Stomach smooth muscle (tissue), 2 donors: ENCODE measurements around the gene AP3B1.
"Not testable (repeated sequence)": the region's sequence is repeated elsewhere in the genome, so short reads cannot be mapped to it uniquely, and the experiment has no call there.

Experiments used
- H3K27ac ChIP-seq: one replicate; pipeline ENCODE4 v1.7.0; 2013; ENCODE audit warnings: mild to moderate bottlenecking, low read length, inconsistent platforms
- H3K27me3 ChIP-seq, 2 donors: one replicate each; pipeline ENCODE4 v1.7.0; 2013; ENCODE audit warnings: low read length in 2 of 2; ENCODE audit not compliant: insufficient read depth in 2 of 2, control insufficient read depth in 1 of 2
- H3K36me3 ChIP-seq, 2 donors: one replicate each; pipeline ENCODE4 v1.7.0; 2013; ENCODE audit warnings: low read length in 2 of 2; ENCODE audit not compliant: control insufficient read depth in 2 of 2, insufficient read depth in 2 of 2
- H3K4me1 ChIP-seq: one replicate; pipeline ENCODE4 v1.7.0; 2013; ENCODE audit warnings: low read length; ENCODE audit not compliant: control insufficient read depth, insufficient read depth
- H3K4me3 ChIP-seq, 2 donors: one replicate each; pipeline ENCODE4 v1.7.0; 2013; ENCODE audit warnings: low read length in 2 of 2
- H3K9ac ChIP-seq, 2 donors: one replicate each; pipeline ENCODE4 v1.7.0; 2013; ENCODE audit warnings: low read length in 2 of 2, mild to moderate bottlenecking in 1 of 2
- H3K9me3 ChIP-seq, 2 donors: one replicate each; pipeline ENCODE4 v1.7.0; 2013; ENCODE audit warnings: low read length in 2 of 2; ENCODE audit not compliant: control insufficient read depth in 2 of 2
- donor health status: healthy.
- donor health status: Pancreatic carcinoma.

AP3B1 gene

GRCh38 chr5:78070691-78071090, 223.8 kb downstream of the AP3B1 start:
- H3K27me3 ChIP-seq, H3K27ac ChIP-seq, H3K4me1 ChIP-seq, H3K4me3 ChIP-seq, H3K36me3 ChIP-seq, H3K9ac ChIP-seq, H3K9me3 ChIP-seq: not testable (repeated sequence)

GRCh38 chr5:78067581-78067980, 226.9 kb downstream of the AP3B1 start:
- H3K27me3 ChIP-seq, H3K4me3 ChIP-seq, H3K4me1 ChIP-seq, H3K9me3 ChIP-seq, H3K36me3 ChIP-seq, H3K27ac ChIP-seq, H3K9ac ChIP-seq: not testable (repeated sequence)

- not testable (repeated sequence) for H3K4me3 ChIP-seq, H3K4me1 ChIP-seq, H3K27ac ChIP-seq, H3K36me3 ChIP-seq, H3K9me3 ChIP-seq, H3K9ac ChIP-seq, H3K27me3 ChIP-seq
These were observed 227.8 kb downstream of the AP3B1 start for GRCh38 chr5:78066722-78067121.

- Histone ChIP-seq H3K4me3 (no peak overlapping the region), H3K36me3 (no peaks in the 10 kb centered on the region), H3K27ac (no peak overlapping the region), H3K9me3 (peaks cover 0 to 3% of the 10 kb centered on the region in 2 donors), H3K9ac (no peak overlapping the region), H3K4me1 (no peaks in the 10 kb centered on the region), H3K27me3 (no peaks in the 10 kb centered on the region)
These were observed 228.8 kb downstream of the AP3B1 start for GRCh38 chr5:78065663-78066062.

- H3K9ac ChIP-seq: no peak overlapping the region
- H3K4me3 ChIP-seq: no peak overlapping the region
These were observed 229.5 kb downstream of the AP3B1 start for GRCh38 chr5:78064941-78065472.

GRCh38 chr5:78063495-78063894, 231.0 kb downstream of the AP3B1 start:
- Histone ChIP-seq H3K36me3 (no peaks in the 10 kb centered on the region), H3K27ac (no peak overlapping the region), H3K4me1 (no peaks in the 10 kb centered on the region), H3K4me3 (no peak overlapping the region), H3K27me3 (no peaks in the 10 kb centered on the region), H3K9me3 (peaks cover 0 to 3% of the 10 kb centered on the region in 2 donors), H3K9ac (no peak overlapping the region)

More at GRCh38 chr5:78064941-78065472, 229.5 kb downstream of the AP3B1 start:
- no peaks in the 10 kb centered on the region for H3K36me3 ChIP-seq
- H3K4me1 ChIP-seq: no peaks in the 10 kb centered on the region
- no peak overlapping the region for H3K27ac ChIP-seq
- H3K9me3 ChIP-seq: peaks cover 0 to 3% of the 10 kb centered on the region in 2 donors
- no peaks in the 10 kb centered on the region for H3K27me3 ChIP-seq

- H3K27ac ChIP-seq: no peak overlapping the region
- H3K4me3 ChIP-seq: no peak overlapping the region
- no peaks in the 10 kb centered on the region for H3K27me3 ChIP-seq
- H3K9me3 ChIP-seq: no peaks in the 10 kb centered on the region
- H3K4me1 ChIP-seq: no peaks in the 10 kb centered on the region
- H3K36me3 ChIP-seq: no peaks in the 10 kb centered on the region
- H3K9ac ChIP-seq: no peak overlapping the region
These were observed 231.9 kb downstream of the AP3B1 start for GRCh38 chr5:78062645-78063044.

GRCh38 chr5:78060421-78060820, 234.1 kb downstream of the AP3B1 start:
- H3K4me3 ChIP-seq: no peak overlapping the region
- no peaks in the 10 kb centered on the region for H3K27me3 ChIP-seq
- no peak overlapping the region for H3K9ac ChIP-seq
- no peaks in the 10 kb centered on the region for H3K4me1 ChIP-seq
- H3K9me3 ChIP-seq: no peaks in the 10 kb centered on the region
- no peak overlapping the region for H3K27ac ChIP-seq
- no peaks in the 10 kb centered on the region for H3K36me3 ChIP-seq

GRCh38 chr5:78058625-78059024, 235.9 kb downstream of the AP3B1 start:
- no peaks in the 10 kb centered on the region for H3K4me1 ChIP-seq
- no peak overlapping the region for H3K4me3 ChIP-seq
- H3K27ac ChIP-seq: no peak overlapping the region
- H3K36me3 ChIP-seq: no peaks in the 10 kb centered on the region
- H3K9ac ChIP-seq: no peak overlapping the region
- H3K9me3 ChIP-seq: no peaks in the 10 kb centered on the region
- H3K27me3 ChIP-seq: no peaks in the 10 kb centered on the region

- H3K9me3 ChIP-seq: no peaks in the 10 kb centered on the region
- no peak overlapping the region for H3K9ac ChIP-seq
- no peaks in the 10 kb centered on the region for H3K36me3 ChIP-seq
- H3K27ac ChIP-seq: no peak overlapping the region
- H3K27me3 ChIP-seq: no peaks in the 10 kb centered on the region
- no peak overlapping the region for H3K4me3 ChIP-seq
- H3K4me1 ChIP-seq: no peaks in the 10 kb centered on the region
These were observed 237.5 kb downstream of the AP3B1 start for GRCh38 chr5:78056901-78057514.

GRCh38 chr5:78056053-78056452, 238.4 kb downstream of the AP3B1 start:
- H3K9me3 ChIP-seq: no peaks in the 10 kb centered on the region
- no peaks in the 10 kb centered on the region for H3K27me3 ChIP-seq
- H3K9ac ChIP-seq: no peak overlapping the region
- no peaks in the 10 kb centered on the region for H3K4me1 ChIP-seq
- H3K36me3 ChIP-seq: no peaks in the 10 kb centered on the region
- H3K4me3 ChIP-seq: no peak overlapping the region
- H3K27ac ChIP-seq: no peak overlapping the region
